ENCODE measurements around the gene MYO18A. TPM values are rescaled to one million over a fixed set of nuclear protein-coding genes. Genes with fewer than 3 reads are reported as not detected.
A peak's percentile ranks its signal among the peaks of the same experiment; 100 is the strongest.

The MYO18A gene
- total RNA-seq, 4 donors from 2014 or later = 33.2 to 104 (median 59.3) TPM

GRCh38 chr17:29066047-29066446 is 114.2 kb downstream of the MYO18A start:
- Histone ChIP-seq H3K9me3 (no peaks in the 10 kb centered on the region), H3K4me1 (no peaks in the 10 kb centered on the region), H3K27ac (no peak overlapping the region), H3K36me3 (no peaks in the 10 kb centered on the region), H3K27me3 (no peaks in the 10 kb centered on the region), H3K4me3 (no peak overlapping the region)
- TF ChIP-seq CTCF (IDR thresholded peaks at IDR 0.05) (no peak), POLR2A (IDR thresholded peaks at IDR 0.05) (no peak)
- DNase-seq = no peak
- intact Hi-C loops (cut with DNase I; ENCODE audit: low total_unique reads) = no loop called here

- Histone ChIP-seq H3K27ac (no peak overlapping the region), H3K4me1 (no peaks in the 10 kb centered on the region), H3K4me3 (no peak overlapping the region), H3K36me3 (no peaks in the 10 kb centered on the region), H3K27me3 (no peaks in the 10 kb centered on the region), H3K9me3 (no peaks in the 10 kb centered on the region)
- TF ChIP-seq CTCF (IDR thresholded peaks at IDR 0.05) (no peak), POLR2A (IDR thresholded peaks at IDR 0.05) (no peak)
- intact Hi-C loops (cut with DNase I; ENCODE audit: low total_unique reads) = no loop called here
- DNase-seq = no peak
Observed at GRCh38 chr17:29063992-29064391, 116.2 kb downstream of the MYO18A start.

GRCh38 chr17:29062215-29062614 is 118.0 kb downstream of the MYO18A start:
- H3K27ac ChIP-seq = no peak overlapping the region
- no peak overlapping the region for H3K4me3 ChIP-seq
- no peaks in the 10 kb centered on the region for H3K36me3 ChIP-seq
- no peaks in the 10 kb centered on the region for H3K4me1 ChIP-seq
- H3K27me3 ChIP-seq = no peaks in the 10 kb centered on the region
- no peaks in the 10 kb centered on the region for H3K9me3 ChIP-seq
- TF ChIP-seq CTCF (IDR thresholded peaks at IDR 0.05) (no peak), POLR2A (IDR thresholded peaks at IDR 0.05) (no peak)
- intact Hi-C loops (cut with DNase I; ENCODE audit: low total_unique reads) = no loop called here
- DNase-seq = no peak

DNA sequence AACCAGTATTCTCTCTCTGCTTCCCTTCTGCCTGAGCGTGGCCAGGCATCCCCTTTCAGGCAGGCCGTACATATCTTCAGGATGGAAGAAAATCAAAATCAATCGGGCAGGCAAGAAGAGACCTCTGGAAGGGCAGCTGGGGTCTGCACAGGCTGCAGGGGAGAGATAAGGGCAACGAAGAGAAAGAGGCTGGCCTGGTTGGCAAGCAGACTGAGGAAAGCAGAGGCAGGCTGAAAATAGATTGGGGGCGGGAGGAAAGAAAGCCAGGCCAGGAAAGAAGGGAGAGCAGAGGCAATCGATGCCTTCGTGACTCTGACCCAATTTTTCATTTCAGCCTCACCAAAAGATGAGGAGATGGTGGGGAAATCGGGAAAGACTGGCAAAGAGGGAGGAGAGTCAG is 119.2 kb downstream of the MYO18A start:
- no peak for TF ChIP-seq POLR2A (IDR thresholded peaks at IDR 0.05)
- TF ChIP-seq CTCF (IDR thresholded peaks at IDR 0.05) = no peak
- no peak overlapping the region for H3K4me3 ChIP-seq
- no peaks in the 10 kb centered on the region for H3K27me3 ChIP-seq
- no peak for DNase-seq
- no peaks in the 10 kb centered on the region for H3K9me3 ChIP-seq
- H3K36me3 ChIP-seq = no peaks in the 10 kb centered on the region
- H3K27ac ChIP-seq = no peak overlapping the region
- intact Hi-C loops (cut with DNase I; ENCODE audit: low total_unique reads) = no loop called here
- no peaks in the 10 kb centered on the region for H3K4me1 ChIP-seq

DNA sequence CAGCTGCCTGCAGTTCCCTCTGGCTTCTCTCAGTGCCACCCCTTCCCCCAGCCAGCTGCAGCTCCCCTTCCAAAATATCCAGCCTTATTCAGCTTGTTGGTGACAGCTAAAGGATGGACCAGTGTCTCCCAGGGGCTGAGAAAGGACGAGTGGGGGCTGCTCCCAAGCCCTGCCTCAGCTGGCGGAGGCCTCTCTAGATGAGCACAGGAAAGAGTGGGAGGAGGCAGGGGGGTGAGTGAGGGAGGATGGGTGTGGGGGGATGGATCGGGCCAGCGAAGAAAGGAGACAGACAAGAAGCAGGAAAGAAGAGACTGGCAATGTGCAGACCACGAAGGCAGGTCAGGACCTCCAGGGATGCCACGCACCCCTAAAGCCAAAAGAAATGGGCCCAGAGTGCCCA is 119.7 kb downstream of the MYO18A start:
- no peaks in the 10 kb centered on the region for H3K36me3 ChIP-seq
- TF ChIP-seq CTCF (IDR thresholded peaks at IDR 0.05) (no peak), POLR2A (IDR thresholded peaks at IDR 0.05) (no peak)
- no peaks in the 10 kb centered on the region for H3K9me3 ChIP-seq
- H3K4me3 ChIP-seq = no peak overlapping the region
- intact Hi-C loops (cut with DNase I; ENCODE audit: low total_unique reads) = no loop called here
- no peaks in the 10 kb centered on the region for H3K27me3 ChIP-seq
- DNase-seq = peak in 1 of 2 donors; percentile 41
- H3K27ac ChIP-seq = no peak overlapping the region
- no peaks in the 10 kb centered on the region for H3K4me1 ChIP-seq

All from uterus (tissue), 4 donors.